Measurements from ENCODE around the gene RBFOX2. TPM values are rescaled to one million over a fixed set of nuclear protein-coding genes. Genes with fewer than 3 reads are reported as not detected.

RBFOX2 gene
- total RNA-seq, 5 donors from 2014 or later (not counting 1 experiment from before 2014, with no cell fraction given) = 0.73 to 1.5 (median 1.4) TPM

GRCh38 chr22:36008565-36008964 is 20.1 kb downstream of the RBFOX2 start:
- Mint-ChIP-seq H3K36me3 (no peaks in the 10 kb centered on the region), H3K27ac (no peak overlapping the region), H3K27me3 (peaks cover 22 to 26% of the 10 kb centered on the region in 2 donors), H3K9me3 (no peaks in the 10 kb centered on the region), H3K4me3 (no peak overlapping the region), H3K4me1 (no peaks in the 10 kb centered on the region)
- ChIA-PET POLR2A (no interaction called here), CTCF (interaction anchor here in 1 of 2 donors (0.6 kb wide), 1 partner anchor 180 kb away, joined by 4 read pairs; no protein-coding TSS in a partner anchor)
- no peak for DNase-seq
- ATAC-seq (replicated peaks in 1 of 4) = no peak
- Histone ChIP-seq H3K36me3 (ENCODE audit: control insufficient read depth in 2 of 2, extremely low read depth in 1 of 2, insufficient read depth in 1 of 2, low read length in 1 of 2) (no peaks in the 10 kb centered on the region), H3K27me3 (replicated peaks in 1 of 2; ENCODE audit: control insufficient read depth in 2 of 2, extremely low read depth in 1 of 2, insufficient read depth in 2 of 2, low read length in 1 of 2) (peaks cover 0 to 10% of the 10 kb centered on the region in 2 experiments), H3K27ac (ENCODE audit: low read length) (no peak overlapping the region), H3K4me1 (ENCODE audit: control insufficient read depth in 1 of 2, extremely low read depth in 1 of 2, insufficient read depth in 2 of 2, low read length in 2 of 2) (no peaks in the 10 kb centered on the region), H3K9me3 (no peaks in the 10 kb centered on the region), H3K4me3 (ENCODE audit: control insufficient read depth in 1 of 2, extremely low read depth in 1 of 2, low read length in 1 of 2) (no peak overlapping the region)
- WGBS (ENCODE audit: insufficient coverage) = 87% methylated on average over 3 of the region's 3 CpGs

GRCh38 chr22:36008131-36008530 is 20.5 kb downstream of the RBFOX2 start:
- CTCF ChIA-PET = interaction anchor here in 1 of 2 donors (0.6 kb wide), 1 partner anchor 180 kb away, joined by 4 read pairs; no protein-coding TSS in a partner anchor
- H3K27me3 Mint-ChIP-seq = peaks cover 22 to 24% of the 10 kb centered on the region in 2 donors

GRCh38 chr22:36003972-36004674 is 24.5 kb downstream of the RBFOX2 start:
- Mint-ChIP-seq H3K4me3 (no peak overlapping the region), H3K27ac (no peak overlapping the region), H3K27me3 (peaks cover 18 to 21% of the 10 kb centered on the region in 2 donors), H3K36me3 (no peaks in the 10 kb centered on the region), H3K4me1 (no peaks in the 10 kb centered on the region), H3K9me3 (no peaks in the 10 kb centered on the region)
- CTCF ChIA-PET = no interaction called here
- Histone ChIP-seq H3K27me3 (replicated peaks in 1 of 2; ENCODE audit: control insufficient read depth in 2 of 2, extremely low read depth in 1 of 2, insufficient read depth in 2 of 2, low read length in 1 of 2) (no peaks in the 10 kb centered on the region), H3K9me3 (no peaks in the 10 kb centered on the region), H3K4me3 (ENCODE audit: control insufficient read depth in 1 of 2, extremely low read depth in 1 of 2, low read length in 1 of 2) (no peak overlapping the region), H3K36me3 (ENCODE audit: control insufficient read depth in 2 of 2, extremely low read depth in 1 of 2, insufficient read depth in 1 of 2, low read length in 1 of 2) (no peaks in the 10 kb centered on the region), H3K27ac (ENCODE audit: low read length) (no peak overlapping the region), H3K4me1 (ENCODE audit: control insufficient read depth in 1 of 2, extremely low read depth in 1 of 2, insufficient read depth in 2 of 2, low read length in 2 of 2) (no peaks in the 10 kb centered on the region)
- DNase-seq (no peak), ATAC-seq (replicated peaks in 1 of 4) (no peak)
- POLR2A ChIA-PET = no interaction called here
- WGBS (ENCODE audit: insufficient coverage) = 76% methylated on average over 6 of the region's 9 CpGs

More at GRCh38 chr22:36008131-36008530, 20.5 kb downstream of the RBFOX2 start:
- no peaks in the 10 kb centered on the region for H3K36me3 ChIP-seq (ENCODE audit: control insufficient read depth in 2 of 2, extremely low read depth in 1 of 2, insufficient read depth in 1 of 2, low read length in 1 of 2)
- Mint-ChIP-seq H3K4me3 (no peak overlapping the region), H3K4me1 (no peaks in the 10 kb centered on the region), H3K9me3 (no peaks in the 10 kb centered on the region), H3K27ac (no peak overlapping the region), H3K36me3 (no peaks in the 10 kb centered on the region)
- DNase-seq = no peak
- H3K9me3 ChIP-seq = no peaks in the 10 kb centered on the region
- no peak overlapping the region for H3K4me3 ChIP-seq (ENCODE audit: control insufficient read depth in 1 of 2, extremely low read depth in 1 of 2, low read length in 1 of 2)
- no peak for ATAC-seq (replicated peaks in 1 of 4)
- H3K27me3 ChIP-seq (replicated peaks in 1 of 2; ENCODE audit: control insufficient read depth in 2 of 2, extremely low read depth in 1 of 2, insufficient read depth in 2 of 2, low read length in 1 of 2) = peaks cover 0 to 10% of the 10 kb centered on the region in 2 experiments
- H3K27ac ChIP-seq (ENCODE audit: low read length) = no peak overlapping the region
- no peaks in the 10 kb centered on the region for H3K4me1 ChIP-seq (ENCODE audit: control insufficient read depth in 1 of 2, extremely low read depth in 1 of 2, insufficient read depth in 2 of 2, low read length in 2 of 2)
- POLR2A ChIA-PET = no interaction called here

GRCh38 chr22:36002718-36003260 is 25.8 kb downstream of the RBFOX2 start:
- no peak for DNase-seq

GRCh38 chr22:36002084-36002483 is 26.5 kb downstream of the RBFOX2 start:
- Mint-ChIP-seq H3K4me3 (no peak overlapping the region), H3K9me3 (no peaks in the 10 kb centered on the region), H3K27me3 (peaks cover 17 to 18% of the 10 kb centered on the region in 2 donors), H3K36me3 (no peaks in the 10 kb centered on the region), H3K4me1 (no peaks in the 10 kb centered on the region), H3K27ac (no peak overlapping the region)
- POLR2A ChIA-PET = no interaction called here
- DNase-seq = no peak
- Histone ChIP-seq H3K36me3 (ENCODE audit: control insufficient read depth in 2 of 2, extremely low read depth in 1 of 2, insufficient read depth in 1 of 2, low read length in 1 of 2) (no peaks in the 10 kb centered on the region), H3K9me3 (no peaks in the 10 kb centered on the region), H3K27me3 (replicated peaks in 1 of 2; ENCODE audit: control insufficient read depth in 2 of 2, extremely low read depth in 1 of 2, insufficient read depth in 2 of 2, low read length in 1 of 2) (no peaks in the 10 kb centered on the region), H3K27ac (ENCODE audit: low read length) (no peak overlapping the region), H3K4me3 (ENCODE audit: control insufficient read depth in 1 of 2, extremely low read depth in 1 of 2, low read length in 1 of 2) (no peak overlapping the region), H3K4me1 (ENCODE audit: control insufficient read depth in 1 of 2, extremely low read depth in 1 of 2, insufficient read depth in 2 of 2, low read length in 2 of 2) (no peaks in the 10 kb centered on the region)
- CTCF ChIA-PET = no interaction called here
- WGBS (ENCODE audit: insufficient coverage) = 100% methylated on average over 1 of the region's 7 CpGs
- ATAC-seq (replicated peaks in 1 of 4) = no peak

More at GRCh38 chr22:36002718-36003260, 25.8 kb downstream of the RBFOX2 start:
- Mint-ChIP-seq H3K27me3 (peaks cover 17 to 18% of the 10 kb centered on the region in 2 donors), H3K36me3 (no peaks in the 10 kb centered on the region), H3K4me1 (no peaks in the 10 kb centered on the region), H3K27ac (no peak overlapping the region), H3K4me3 (no peak overlapping the region), H3K9me3 (no peaks in the 10 kb centered on the region)
- Histone ChIP-seq H3K27ac (ENCODE audit: low read length) (no peak overlapping the region), H3K36me3 (ENCODE audit: control insufficient read depth in 2 of 2, extremely low read depth in 1 of 2, insufficient read depth in 1 of 2, low read length in 1 of 2) (no peaks in the 10 kb centered on the region), H3K4me3 (ENCODE audit: control insufficient read depth in 1 of 2, extremely low read depth in 1 of 2, low read length in 1 of 2) (no peak overlapping the region), H3K9me3 (no peaks in the 10 kb centered on the region), H3K4me1 (ENCODE audit: control insufficient read depth in 1 of 2, extremely low read depth in 1 of 2, insufficient read depth in 2 of 2, low read length in 2 of 2) (no peaks in the 10 kb centered on the region), H3K27me3 (replicated peaks in 1 of 2; ENCODE audit: control insufficient read depth in 2 of 2, extremely low read depth in 1 of 2, insufficient read depth in 2 of 2, low read length in 1 of 2) (no peaks in the 10 kb centered on the region)
- ChIA-PET CTCF (no interaction called here), POLR2A (no interaction called here)
- no peak for ATAC-seq (replicated peaks in 1 of 4)
- WGBS (ENCODE audit: insufficient coverage) = 85% methylated on average over 3 of the region's 5 CpGs

- DNase-seq = no peak
- H3K36me3 Mint-ChIP-seq = no peaks in the 10 kb centered on the region
- peaks cover 6 to 11% of the 10 kb centered on the region in 2 donors for H3K27me3 Mint-ChIP-seq
- H3K4me3 ChIP-seq (ENCODE audit: control insufficient read depth in 1 of 2, extremely low read depth in 1 of 2, low read length in 1 of 2) = no peak overlapping the region
- H3K4me3 Mint-ChIP-seq = no peak overlapping the region
- CTCF ChIA-PET = interaction anchor here in 1 of 2 donors (1.4 kb wide), 1 partner anchor 16 kb away, joined by 3 read pairs; no protein-coding TSS in a partner anchor
- no peak overlapping the region for H3K27ac Mint-ChIP-seq
- no peaks in the 10 kb centered on the region for H3K27me3 ChIP-seq (replicated peaks in 1 of 2; ENCODE audit: control insufficient read depth in 2 of 2, extremely low read depth in 1 of 2, insufficient read depth in 2 of 2, low read length in 1 of 2)
- no peak overlapping the region for H3K27ac ChIP-seq (ENCODE audit: low read length)
- H3K9me3 Mint-ChIP-seq = no peaks in the 10 kb centered on the region
- H3K36me3 ChIP-seq (ENCODE audit: control insufficient read depth in 2 of 2, extremely low read depth in 1 of 2, insufficient read depth in 1 of 2, low read length in 1 of 2) = no peaks in the 10 kb centered on the region
- POLR2A ChIA-PET = interaction anchor here (0.5 to 0.6 kb wide), 3 partner anchors 51 to 435 kb away, joined by 4 to 7 read pairs (median 5); no protein-coding TSS in a partner anchor
- no peaks in the 10 kb centered on the region for H3K4me1 ChIP-seq (ENCODE audit: control insufficient read depth in 1 of 2, extremely low read depth in 1 of 2, insufficient read depth in 2 of 2, low read length in 2 of 2)
- no peaks in the 10 kb centered on the region for H3K4me1 Mint-ChIP-seq
- H3K9me3 ChIP-seq = no peaks in the 10 kb centered on the region
- whole genome bisulfite sequencing (ENCODE audit: insufficient coverage) = 69% methylated on average over 2 of the region's 3 CpGs
- no peak for ATAC-seq (replicated peaks in 1 of 4)
These were observed 29.9 kb downstream of the RBFOX2 start for GRCh38 chr22:35998748-35999147.

Measured in T-cell (primary cell).